ENCODE data around the gene NTF3.

Gene NTF3

GRCh38 chr12:5417500-5417899 lies 14.4 kb upstream of the NTF3 start:
- Mint-ChIP-seq H3K36me3 (no peaks in the 10 kb centered on the region), H3K27ac (no peak overlapping the region), H3K9me3 (peaks cover 9% of the 10 kb centered on the region), H3K4me1 (no peaks in the 10 kb centered on the region), H3K27me3 (peaks cover 11% of the 10 kb centered on the region), H3K4me3 (no peak overlapping the region)

GRCh38 chr12:5428332-5429221 lies 3.3 kb upstream of the NTF3 start:
- Mint-ChIP-seq H3K27me3 (peaks cover 32% of the 10 kb centered on the region), H3K4me1 (peaks cover 15% of the 10 kb centered on the region), H3K27ac (no peak overlapping the region), H3K36me3 (no peaks in the 10 kb centered on the region), H3K9me3 (no peaks in the 10 kb centered on the region), H3K4me3 (no peak overlapping the region)

GRCh38 chr12:5429741-5430557 lies 2.0 kb upstream of the NTF3 start:
- Mint-ChIP-seq H3K4me3 (no peak overlapping the region), H3K4me1 (peaks cover 15% of the 10 kb centered on the region), H3K36me3 (no peaks in the 10 kb centered on the region)

GRCh38 chr12:5430641-5431603 lies 986 bp upstream of the NTF3 start:
- no peak overlapping the region for H3K27ac Mint-ChIP-seq
- H3K9me3 Mint-ChIP-seq, result no peaks in the 10 kb centered on the region
- H3K27me3 Mint-ChIP-seq, result peaks cover 32% of the 10 kb centered on the region
- peaks cover 15% of the 10 kb centered on the region for H3K4me1 Mint-ChIP-seq
- H3K4me3 Mint-ChIP-seq, result peak overlapping the region; percentile 76
- H3K36me3 Mint-ChIP-seq, result no peaks in the 10 kb centered on the region

More at GRCh38 chr12:5429741-5430557, 2.0 kb upstream of the NTF3 start:
- no peak overlapping the region for H3K27ac Mint-ChIP-seq
- no peaks in the 10 kb centered on the region for H3K9me3 Mint-ChIP-seq
- H3K27me3 Mint-ChIP-seq, result peaks cover 32% of the 10 kb centered on the region

GRCh38 chr12:5433081-5433844 lies 1.4 kb downstream of the NTF3 start:
- no peak overlapping the region for H3K27ac Mint-ChIP-seq
- H3K9me3 Mint-ChIP-seq, result peaks cover 4% of the 10 kb centered on the region
- no peaks in the 10 kb centered on the region for H3K36me3 Mint-ChIP-seq
- H3K27me3 Mint-ChIP-seq, result peaks cover 31% of the 10 kb centered on the region
- peaks cover 15% of the 10 kb centered on the region for H3K4me1 Mint-ChIP-seq
- H3K4me3 Mint-ChIP-seq, result no peak overlapping the region

GRCh38 chr12:5433845-5434646 lies 2.1 kb downstream of the NTF3 start:
- Mint-ChIP-seq H3K36me3 (no peaks in the 10 kb centered on the region), H3K4me1 (peaks cover 15% of the 10 kb centered on the region), H3K27me3 (peaks cover 25% of the 10 kb centered on the region), H3K9me3 (peaks cover 4% of the 10 kb centered on the region), H3K4me3 (no peak overlapping the region), H3K27ac (no peak overlapping the region)

- Mint-ChIP-seq H3K4me3 (no peak overlapping the region), H3K36me3 (no peaks in the 10 kb centered on the region), H3K4me1 (peaks cover 15% of the 10 kb centered on the region), H3K9me3 (peaks cover 4% of the 10 kb centered on the region), H3K27ac (no peak overlapping the region), H3K27me3 (peaks cover 18% of the 10 kb centered on the region)
Observed at GRCh38 chr12:5434647-5435560, 3.0 kb downstream of the NTF3 start.

GRCh38 chr12:5437182-5437583 lies 5.3 kb downstream of the NTF3 start:
- H3K36me3 Mint-ChIP-seq, result no peaks in the 10 kb centered on the region
- peaks cover 5% of the 10 kb centered on the region for H3K27me3 Mint-ChIP-seq
- H3K27ac Mint-ChIP-seq, result no peak overlapping the region
- peaks cover 4% of the 10 kb centered on the region for H3K9me3 Mint-ChIP-seq
- H3K4me3 Mint-ChIP-seq, result no peak overlapping the region
- H3K4me1 Mint-ChIP-seq, result peaks cover under 1% of the 10 kb centered on the region

GRCh38 chr12:5437589-5437988 lies 5.7 kb downstream of the NTF3 start:
- Mint-ChIP-seq H3K4me3 (no peak overlapping the region), H3K36me3 (no peaks in the 10 kb centered on the region), H3K27ac (no peak overlapping the region), H3K27me3 (peaks cover 2% of the 10 kb centered on the region), H3K9me3 (peaks cover 4% of the 10 kb centered on the region), H3K4me1 (no peaks in the 10 kb centered on the region)

- Mint-ChIP-seq H3K36me3 (no peaks in the 10 kb centered on the region), H3K27me3 (peaks cover 2% of the 10 kb centered on the region), H3K4me1 (no peaks in the 10 kb centered on the region), H3K27ac (no peak overlapping the region), H3K4me3 (no peak overlapping the region), H3K9me3 (peaks cover 4% of the 10 kb centered on the region)
Observed at GRCh38 chr12:5438671-5439200, 6.8 kb downstream of the NTF3 start.

- Mint-ChIP-seq H3K4me1 (no peaks in the 10 kb centered on the region), H3K27me3 (peaks cover 5% of the 10 kb centered on the region), H3K36me3 (no peaks in the 10 kb centered on the region), H3K4me3 (no peak overlapping the region), H3K27ac (no peak overlapping the region), H3K9me3 (peaks cover 4% of the 10 kb centered on the region)
Observed at GRCh38 chr12:5439371-5439771, 7.5 kb downstream of the NTF3 start.

- Mint-ChIP-seq H3K36me3 (no peaks in the 10 kb centered on the region), H3K4me3 (no peak overlapping the region), H3K27me3 (peaks cover 5% of the 10 kb centered on the region), H3K4me1 (no peaks in the 10 kb centered on the region), H3K9me3 (peaks cover 4% of the 10 kb centered on the region), H3K27ac (no peak overlapping the region)
Observed at GRCh38 chr12:5439788-5440300, 7.9 kb downstream of the NTF3 start.

- Mint-ChIP-seq H3K27me3 (peaks cover 5% of the 10 kb centered on the region), H3K36me3 (no peaks in the 10 kb centered on the region)
Observed at GRCh38 chr12:5440978-5441377, 9.1 kb downstream of the NTF3 start.

More at GRCh38 chr12:5440978-5441377, 9.1 kb downstream of the NTF3 start:
- Mint-ChIP-seq H3K9me3 (peaks cover 4% of the 10 kb centered on the region), H3K27ac (no peak overlapping the region), H3K4me1 (no peaks in the 10 kb centered on the region), H3K4me3 (no peak overlapping the region)

All from activated naive CD4-positive, alpha-beta T cell treated with anti-CD3 and anti-CD28 coated beads, Interleukin-2, amount 50 U/mL, for 24 hours (primary cell).